Measurements from ENCODE around the gene ARHGAP45.

ARHGAP45 gene

DNA sequence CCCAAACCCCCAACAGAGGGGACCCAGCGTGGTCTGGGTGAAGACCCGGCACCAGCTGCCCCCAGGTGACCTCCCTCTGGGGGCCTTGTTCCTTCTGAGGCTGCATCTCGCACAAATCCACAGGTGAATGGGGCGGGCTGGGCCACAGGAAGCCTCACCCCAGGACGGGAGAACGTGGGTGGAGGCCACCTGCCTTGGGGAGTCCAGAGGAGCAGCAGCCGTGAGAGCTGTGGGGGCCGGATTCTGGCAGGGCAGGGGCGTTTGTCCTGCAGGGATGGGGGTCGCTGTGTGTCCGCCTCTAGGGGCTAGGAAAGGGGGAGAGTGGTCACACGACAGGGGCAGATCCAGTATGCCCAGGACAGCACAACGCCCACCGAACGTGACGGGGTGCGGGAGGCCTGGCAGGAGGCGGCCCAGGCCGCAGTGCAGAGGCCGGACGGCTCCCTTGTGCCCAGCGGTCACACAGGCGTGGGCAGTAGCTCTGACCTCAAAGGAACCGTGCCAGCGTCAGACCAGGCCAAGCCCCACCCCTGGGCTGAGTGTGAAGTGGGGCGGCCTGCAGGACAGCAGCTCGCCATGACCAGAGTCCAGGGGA is 21.5 kb downstream of the ARHGAP45 start:
- DNase-seq (ENCODE audit: low read depth) = no peak

DNA sequence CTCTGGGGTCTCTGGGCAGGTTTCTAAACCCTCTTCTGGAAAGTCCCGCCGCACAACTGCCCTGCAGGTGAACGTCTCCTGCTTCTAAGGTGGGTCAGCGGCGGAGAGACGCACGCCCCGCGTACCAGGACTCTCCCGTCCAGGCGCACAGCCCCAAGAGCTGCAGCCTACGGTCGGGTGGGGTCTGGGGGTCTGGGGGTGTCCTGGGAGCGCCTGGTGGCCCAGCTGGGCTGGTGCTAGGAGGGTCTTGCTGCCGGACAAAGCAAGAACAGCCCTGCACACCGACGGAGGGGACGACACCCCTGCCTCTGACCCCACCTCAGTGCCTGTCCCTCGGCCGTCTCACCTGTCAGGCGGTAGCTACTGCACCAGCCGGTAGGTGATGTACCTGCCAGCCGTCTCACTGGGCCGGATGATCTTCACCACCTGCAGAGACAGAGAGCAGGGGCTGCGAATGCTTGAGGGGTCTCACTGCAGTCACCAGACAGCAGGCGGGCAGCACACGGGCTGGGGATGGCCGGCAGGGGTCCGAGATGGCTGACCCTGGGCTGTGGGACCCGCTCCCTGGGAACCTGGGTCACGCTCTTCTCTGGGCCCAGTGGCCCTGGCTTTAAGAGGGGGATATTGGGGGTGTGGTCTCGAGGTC is 22.3 kb downstream of the ARHGAP45 start:
- DNase-seq (ENCODE audit: low read depth) = no peak

GRCh38 chr19:1089891-1090290 is 22.9 kb downstream of the ARHGAP45 start:
- no peak for DNase-seq (ENCODE audit: low read depth)

- no peak for DNase-seq (ENCODE audit: low read depth)
These were observed 24.0 kb downstream of the ARHGAP45 start for GRCh38 chr19:1090731-1091543.

DNA sequence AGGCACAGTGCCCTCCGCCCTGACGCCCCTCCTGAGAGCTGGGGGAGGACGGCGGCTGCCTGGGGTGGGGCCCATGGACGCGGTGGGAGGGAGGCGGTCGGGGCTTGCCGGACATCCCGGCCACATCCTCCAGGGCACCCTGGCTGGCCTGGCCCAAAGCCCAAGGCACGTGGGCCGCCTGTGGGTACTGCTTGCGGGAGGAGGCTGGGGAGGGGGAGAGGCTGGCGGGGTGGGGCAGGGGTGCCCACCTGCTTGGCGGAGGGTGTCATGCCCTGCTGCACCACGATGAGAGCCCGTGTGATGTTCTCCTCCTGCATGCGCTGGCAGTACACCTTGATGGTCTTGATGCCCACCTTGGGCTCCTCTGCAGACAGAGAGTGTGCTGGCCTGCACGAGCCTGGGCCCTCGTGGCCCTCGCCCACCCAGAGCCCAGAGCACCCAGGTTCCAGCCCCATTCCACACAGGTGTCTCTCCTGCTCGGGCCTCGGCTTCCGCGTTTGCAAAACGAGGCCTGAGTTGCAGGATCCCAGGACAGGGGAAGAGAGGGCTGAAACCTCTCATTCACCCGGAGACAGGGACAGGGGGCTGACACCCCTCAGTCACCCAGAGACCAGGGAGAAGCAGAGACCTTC is 24.7 kb downstream of the ARHGAP45 start:
- DNase-seq (ENCODE audit: low read depth) = no peak

DNA sequence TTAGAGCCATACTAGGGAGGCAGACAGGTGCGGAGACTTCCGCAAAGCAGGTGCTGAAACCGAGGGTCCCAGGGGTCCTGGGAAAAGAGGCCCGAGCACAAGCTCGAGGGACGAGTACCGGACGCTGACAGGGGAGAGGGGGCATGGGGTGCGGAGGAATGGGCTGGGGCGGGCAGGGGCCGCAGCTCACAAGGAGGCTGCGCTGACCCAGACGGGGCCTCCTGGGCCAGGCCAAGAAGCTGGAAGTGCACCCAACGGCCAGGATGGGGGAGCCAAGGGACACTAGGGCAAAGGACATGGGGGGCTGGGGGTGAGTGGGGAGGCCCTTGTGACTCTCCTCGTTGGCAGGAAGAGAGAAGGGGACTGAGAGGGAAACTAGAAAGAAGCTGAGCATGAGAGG is 26.4 kb downstream of the ARHGAP45 start:
- no peak for DNase-seq (ENCODE audit: low read depth)

DNA sequence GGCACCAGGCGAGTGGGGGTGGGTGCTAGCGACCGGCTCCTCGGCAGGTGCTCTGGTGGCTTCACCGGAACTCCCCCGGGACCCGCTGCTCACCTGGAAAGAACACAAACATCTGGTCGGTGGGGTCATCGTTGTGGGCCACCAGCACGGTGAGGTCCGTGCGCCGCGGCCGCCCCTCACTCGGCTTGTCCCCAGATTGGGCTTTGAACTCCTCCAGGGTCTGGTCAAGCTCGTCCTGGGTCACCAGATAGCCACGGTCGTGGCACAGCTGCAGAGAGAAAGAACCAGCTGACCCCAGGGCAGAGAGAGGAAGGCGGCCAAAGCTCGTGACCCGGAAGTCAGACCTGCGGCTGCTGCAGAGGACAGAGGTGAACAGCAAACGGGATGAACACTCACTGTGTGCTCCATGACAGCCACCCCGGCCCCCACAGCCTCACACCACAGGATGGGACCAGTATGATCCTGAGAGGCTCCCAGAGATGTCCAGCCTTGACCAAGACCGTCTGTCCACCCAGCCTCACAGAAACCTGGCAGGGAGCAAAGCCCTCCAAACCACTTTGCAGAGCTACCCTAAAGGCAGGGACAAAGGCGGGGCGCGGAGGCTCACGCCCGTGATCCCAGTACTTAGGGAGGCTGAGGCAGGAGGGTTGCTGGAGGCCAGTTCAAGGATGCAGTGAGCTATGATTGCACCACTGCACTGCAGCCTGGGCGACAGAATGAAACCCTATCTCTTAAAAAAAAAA is 27.0 kb downstream of the ARHGAP45 start:
- DNase-seq (ENCODE audit: low read depth) = no peak

- no peak for DNase-seq (ENCODE audit: low read depth)
These were observed 27.6 kb downstream of the ARHGAP45 start for GRCh38 chr19:1094655-1094977.

DNA sequence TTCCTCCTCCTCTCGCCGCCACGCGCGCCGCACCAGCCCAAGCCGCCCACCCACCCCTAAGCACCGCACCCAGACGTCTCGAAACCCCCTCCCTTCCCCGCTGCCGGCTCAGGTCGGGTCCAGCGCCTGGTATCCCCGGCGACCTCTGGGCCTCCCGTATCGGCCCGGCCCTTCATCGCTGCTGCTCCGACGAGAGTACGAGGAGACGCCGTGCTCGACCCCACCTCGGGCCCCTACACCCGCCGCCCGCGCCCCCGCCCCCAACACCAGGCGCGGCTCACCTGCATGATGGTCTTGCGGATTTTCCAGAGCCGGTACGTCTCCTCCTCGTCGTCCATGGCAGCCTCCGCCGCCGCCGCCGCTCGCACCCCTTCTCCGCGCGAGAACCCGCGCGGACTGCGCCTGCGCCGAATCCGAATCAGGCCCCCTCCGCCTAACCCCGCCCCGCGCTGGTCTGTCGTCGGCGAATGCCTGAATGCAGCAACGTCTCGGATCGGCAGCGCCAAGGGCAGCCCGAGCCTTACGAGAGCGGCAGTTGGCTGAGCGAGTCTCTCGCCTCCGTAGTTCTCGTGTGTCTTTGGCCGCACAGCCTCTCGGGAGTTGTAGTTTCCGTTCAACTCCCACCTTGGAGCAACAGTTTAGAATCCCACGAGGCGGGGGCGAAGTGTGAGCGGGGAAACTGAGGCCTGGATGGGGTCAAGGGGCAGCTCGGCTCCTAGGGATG is 28.2 kb downstream of the ARHGAP45 start, which contains the start of gene POLR2E:
Gene POLR2E, minus strand, starts transcription at position 398 of the 724 bp plus-strand sequence. Its CDS starts 60 bp downstream, at position 338.
- peak; percentile 94 for DNase-seq (ENCODE audit: low read depth)

DNA sequence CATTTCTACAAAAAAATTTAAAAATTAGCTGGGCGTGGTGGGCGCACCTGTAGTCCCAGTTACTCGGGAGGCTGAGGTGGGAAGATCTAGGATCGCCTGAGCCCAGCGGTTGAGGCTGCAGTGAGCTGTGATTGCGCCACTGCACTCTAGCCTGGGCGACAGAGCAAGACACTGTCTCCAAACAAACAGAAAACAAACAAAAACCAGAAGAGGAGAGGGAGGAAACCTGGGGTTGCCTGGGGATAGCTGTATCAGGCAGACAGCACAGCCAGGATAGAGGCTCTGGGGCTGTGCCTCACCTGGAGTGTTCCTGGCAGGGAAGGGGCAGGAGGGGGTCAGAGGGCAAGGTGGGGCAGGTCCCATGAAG is 30.8 kb downstream of the ARHGAP45 start:
- DNase-seq (ENCODE audit: low read depth) = no peak

DNA sequence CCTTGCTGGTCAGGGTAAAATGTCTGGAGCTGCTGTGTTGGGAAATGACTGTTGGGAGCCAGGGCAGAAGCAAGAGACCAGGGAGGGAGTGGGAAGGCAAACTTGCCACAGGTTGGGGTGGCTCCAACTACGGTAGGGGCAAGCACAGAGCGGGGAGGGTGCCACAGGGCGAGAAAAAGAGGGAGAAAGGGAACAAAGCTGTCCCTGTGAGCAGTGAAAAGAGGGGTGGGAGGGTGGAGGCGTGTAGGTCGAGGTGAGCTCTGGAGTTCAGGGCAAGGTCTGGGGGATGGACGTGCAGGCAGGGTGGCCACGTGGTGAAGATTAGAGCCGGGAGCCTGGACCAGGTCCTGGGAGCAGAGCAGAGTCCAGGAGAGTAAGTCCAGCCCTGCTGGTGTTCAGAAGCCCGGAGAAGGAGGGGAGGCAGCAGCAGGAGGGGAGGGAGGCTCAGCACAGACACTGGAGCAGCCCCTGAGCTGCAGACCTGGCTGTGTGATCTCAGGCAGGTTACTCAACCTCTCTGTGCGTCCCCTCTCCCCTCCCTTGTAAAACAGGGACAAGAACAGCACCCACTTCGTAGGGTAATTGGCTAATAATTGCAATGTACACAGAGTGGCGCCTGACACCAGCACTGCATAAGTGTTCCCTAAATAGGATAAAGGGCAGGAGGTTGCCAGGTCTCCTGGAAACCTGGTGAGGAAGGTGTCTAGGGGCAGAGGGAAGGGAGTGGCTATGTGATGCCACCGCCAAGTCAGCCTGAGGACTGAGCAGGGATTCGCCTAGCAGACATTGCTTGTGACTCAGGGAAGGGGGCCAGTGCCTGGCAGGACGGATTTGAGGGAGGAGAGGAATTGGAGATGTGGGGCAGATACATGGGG is 31.4 kb downstream of the ARHGAP45 start:
- DNase-seq (ENCODE audit: low read depth) = no peak

GRCh38 chr19:1101337-1101698 is 34.4 kb downstream of the ARHGAP45 start:
- no peak for DNase-seq (ENCODE audit: low read depth)

DNA sequence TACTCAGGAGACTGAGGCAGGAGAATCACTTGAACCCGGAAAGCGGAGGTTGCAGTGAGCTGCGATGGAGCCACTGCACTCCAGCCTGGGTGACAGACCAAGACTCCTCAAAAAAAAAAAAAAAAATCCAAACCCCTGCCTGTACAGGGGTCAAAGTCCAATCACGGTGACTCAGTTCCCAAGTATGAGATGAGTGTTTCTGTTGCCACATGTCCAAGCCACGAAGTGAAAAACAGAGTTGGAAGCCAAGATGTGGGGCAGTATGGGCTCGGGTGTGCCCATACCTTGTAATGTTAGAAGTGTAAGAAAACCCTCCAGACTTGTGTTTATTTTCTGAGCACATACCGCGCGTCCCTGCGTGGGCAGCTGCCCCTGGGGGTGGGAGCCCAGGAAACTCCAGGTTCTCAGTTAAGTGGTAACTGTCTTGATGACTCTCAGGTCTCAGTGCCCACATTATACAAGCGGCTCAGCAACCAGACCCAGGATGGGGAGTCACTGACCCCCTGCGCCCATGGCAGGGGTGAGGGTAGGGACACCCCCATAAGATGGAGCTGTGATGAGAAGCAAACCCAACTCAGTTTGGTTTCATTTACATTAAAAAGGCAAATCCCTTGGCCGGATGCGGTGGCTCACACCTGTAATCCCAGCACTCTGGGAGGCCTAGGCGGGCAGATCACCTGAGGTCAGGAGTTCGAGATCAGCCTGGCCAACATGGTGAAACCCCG is 35.6 kb downstream of the ARHGAP45 start:
- DNase-seq (ENCODE audit: low read depth) = no peak

DNA sequence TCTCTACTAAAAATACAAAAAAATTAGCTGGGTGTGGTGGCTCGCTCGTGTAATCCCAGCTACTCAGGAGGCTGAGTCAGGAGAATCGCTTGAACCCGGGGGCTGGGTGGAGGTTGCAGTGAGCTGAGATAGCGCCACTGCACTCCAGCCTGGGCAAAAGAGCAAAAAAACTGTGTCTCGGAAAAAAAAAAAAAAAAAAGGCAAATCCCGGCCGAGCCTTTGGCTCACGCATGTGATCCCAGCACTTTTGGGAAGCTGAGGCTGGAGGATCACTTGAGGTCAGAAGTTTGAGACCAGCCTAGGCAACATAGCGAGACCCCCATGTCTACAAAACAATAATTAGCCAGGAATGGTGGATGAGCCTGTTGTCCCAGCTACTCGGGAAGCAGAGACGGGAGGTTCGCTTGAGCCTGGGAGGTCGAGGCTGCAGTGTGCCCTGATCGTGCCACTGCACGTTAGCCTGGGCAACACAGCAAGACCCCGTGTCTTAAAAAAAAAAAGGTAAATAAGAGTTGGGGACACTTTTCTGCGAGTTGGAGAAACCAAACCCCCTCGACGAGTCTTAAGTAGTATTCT is 36.3 kb downstream of the ARHGAP45 start:
- no peak for DNase-seq (ENCODE audit: low read depth)

GRCh38 chr19:1103708-1104310 is 36.8 kb downstream of the ARHGAP45 start, which contains the start of gene GPX4:
GPX4 (plus strand) TSS chr19:1103994; CDS start chr19:1104044, 50 bp downstream.
- peak; percentile 98 for DNase-seq (ENCODE audit: low read depth)

DNA sequence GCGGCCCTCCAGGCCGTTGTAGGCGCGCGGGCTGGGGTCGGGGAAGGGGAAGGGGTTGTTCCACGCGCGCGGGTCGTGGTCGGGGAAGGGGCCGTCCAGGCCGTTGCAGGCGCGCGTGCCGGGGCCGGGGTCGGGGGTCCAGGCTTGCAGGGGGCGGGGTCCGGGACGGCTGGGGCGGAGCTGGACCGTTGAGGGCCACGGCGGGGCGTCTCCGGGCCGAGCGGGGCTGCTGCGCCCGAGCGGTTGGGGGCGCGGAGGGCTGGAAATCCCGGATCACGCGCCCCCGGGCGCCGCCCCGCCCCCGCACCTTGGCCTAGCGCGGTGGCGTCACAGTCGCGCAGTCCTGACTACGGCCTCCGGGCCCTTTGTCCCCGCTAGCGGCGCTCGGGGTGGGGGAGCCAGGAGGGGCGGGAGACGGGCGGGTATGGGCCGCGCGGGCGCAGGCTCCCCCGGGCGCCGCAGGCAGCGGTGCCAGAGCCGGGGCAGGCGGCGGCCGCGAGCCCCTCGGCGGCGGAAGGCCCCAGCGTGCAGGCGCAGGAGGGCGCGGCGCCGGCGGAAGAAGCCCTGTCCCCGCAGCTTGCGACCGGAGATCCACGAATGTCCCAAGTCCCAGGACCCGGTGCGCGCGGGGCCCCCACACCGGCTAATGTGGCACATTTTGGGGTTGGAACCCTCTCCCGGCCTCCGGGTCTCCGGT is 37.5 kb downstream of the ARHGAP45 start:
- no peak for DNase-seq (ENCODE audit: low read depth)

GRCh38 chr19:1105008-1105872 is 38.3 kb downstream of the ARHGAP45 start:
- no peak for DNase-seq (ENCODE audit: low read depth)
